Astrocyte (in vitro differentiated cells and primary cell): Measurements from ENCODE around the gene AGTPBP1. TPM values are rescaled to one million over a fixed set of nuclear protein-coding genes. Genes with fewer than 3 reads are reported as not detected.
"Not testable (repeated sequence)": the region's sequence is repeated elsewhere in the genome, so short reads cannot be mapped to it uniquely, and the experiment has no call there.

Experiments
- DNase-seq: peaks from one replicate; pipeline ENCODE4 v3.0.0-alpha.2; 2010; ENCODE audit warnings: low read depth
- FAIRE-seq: peaks from 2 replicates; lab custom pipeline; 2011; peaks lifted over from hg19 to GRCh38; lab: Jason Lieb, UNC
- H2AFZ ChIP-seq: 2 replicates; pipeline ENCODE4 v1.6.0; 2012; ENCODE audit warnings: low read depth, low read length, inconsistent platforms
- H3K27ac ChIP-seq: 2 replicates; pipeline ENCODE4 v1.5.1; 2011; ENCODE audit warnings: low read depth, low read length, inconsistent platforms
- H3K27me3 ChIP-seq: 2 replicates; pipeline ENCODE4 v1.6.0; 2011; ENCODE audit warnings: low read length, inconsistent platforms; ENCODE audit not compliant: insufficient read depth
- H3K36me3 ChIP-seq: 2 replicates; pipeline ENCODE4 v1.5.1; 2011; ENCODE audit warnings: low read length, inconsistent platforms; ENCODE audit not compliant: insufficient read depth
- H3K4me1 ChIP-seq: 2 replicates; pipeline ENCODE4 v1.5.1; 2011; ENCODE audit warnings: low read length, inconsistent platforms; ENCODE audit not compliant: insufficient read depth
- H3K4me2 ChIP-seq: 2 replicates; pipeline ENCODE4 v1.6.0; 2012; ENCODE audit warnings: low read length, inconsistent platforms
- H3K4me3 ChIP-seq: 2 replicates; pipeline ENCODE4 v1.5.1; 2011; ENCODE audit warnings: low read depth, mild to moderate bottlenecking, low read length, inconsistent platforms; ENCODE audit not compliant: insufficient read depth
- H3K79me2 ChIP-seq: 2 replicates; pipeline ENCODE4 v1.6.0; 2012; ENCODE audit warnings: mild to moderate bottlenecking, low read length, inconsistent platforms; ENCODE audit not compliant: insufficient read depth
- H3K9ac ChIP-seq: 2 replicates; pipeline ENCODE4 v1.6.0; 2012; ENCODE audit warnings: mild to moderate bottlenecking, low read length, inconsistent platforms
- H3K9me3 ChIP-seq: 2 replicates; pipeline ENCODE4 v1.5.1; 2012; ENCODE audit warnings: low read depth, mild to moderate bottlenecking, low read length, inconsistent platforms; ENCODE audit not compliant: insufficient read depth
- H4K20me1 ChIP-seq: 2 replicates; pipeline ENCODE4 v1.6.0; 2012; ENCODE audit warnings: low read length, inconsistent platforms; ENCODE audit not compliant: insufficient read depth
- H3K27ac Mint-ChIP-seq: one replicate; pipeline ENCODE4 v1.8.0; 2021; ENCODE audit warnings: mild to moderate bottlenecking, mixed read lengths; ENCODE audit not compliant: unreplicated experiment
- H3K27me3 Mint-ChIP-seq: one replicate; pipeline ENCODE4 v1.8.0; 2021; ENCODE audit warnings: low read depth, mixed read lengths; ENCODE audit not compliant: unreplicated experiment
- H3K36me3 Mint-ChIP-seq: one replicate; pipeline ENCODE4 v1.8.0; 2021; ENCODE audit warnings: low read depth, mixed read lengths; ENCODE audit not compliant: unreplicated experiment
- H3K4me1 Mint-ChIP-seq: one replicate; pipeline ENCODE4 v1.8.0; 2021; ENCODE audit warnings: low read depth, mixed read lengths; ENCODE audit not compliant: unreplicated experiment
- H3K4me3 Mint-ChIP-seq: one replicate; pipeline ENCODE4 v1.8.0; 2021; ENCODE audit warnings: mild to moderate bottlenecking, moderate library complexity, mixed read lengths; ENCODE audit not compliant: unreplicated experiment
- H3K9me3 Mint-ChIP-seq: one replicate; pipeline ENCODE4 v1.8.0; 2021; ENCODE audit warnings: mild to moderate bottlenecking, mixed read lengths; ENCODE audit not compliant: unreplicated experiment
- CTCF ChIP-seq: IDR thresholded peaks from 2 replicates; pipeline ENCODE4 v1.5.1; 2011; ENCODE audit warnings: low read depth, mild to moderate bottlenecking, inconsistent platforms, low read length, moderate library complexity; ENCODE audit not compliant: insufficient read depth
- EZH2 ChIP-seq: IDR thresholded peaks from 2 replicates; pipeline ENCODE4 v1.6.1; 2012; ENCODE audit warnings: mild to moderate bottlenecking, low read length, inconsistent platforms; ENCODE audit not compliant: insufficient read depth
- total RNA-seq: library from RNA; stranded (reverse); gene quantifications from 2 replicates; pipeline ENCODE4 v1.2.1, GENCODE V29; 2021

Gene AGTPBP1
- total RNA-seq, 1 donor from 2014 or later = 30.0 TPM

GRCh38 chr9:85586684-85587083, 155.1 kb downstream of the AGTPBP1 start:
- H3K9ac ChIP-seq = no peak overlapping the region
- H3K27me3 ChIP-seq = no peaks in the 10 kb centered on the region
- H3K4me1 Mint-ChIP-seq = no peaks in the 10 kb centered on the region
- TF ChIP-seq EZH2 = no peak
- no peak for TF ChIP-seq CTCF
- no peaks in the 10 kb centered on the region for H4K20me1 ChIP-seq
- no peak overlapping the region for H2AFZ ChIP-seq
- DNase-seq (no peak), FAIRE-seq (no peak)
- no peak overlapping the region for H3K4me3 Mint-ChIP-seq
- H3K36me3 Mint-ChIP-seq = no peaks in the 10 kb centered on the region
- no peaks in the 10 kb centered on the region for H3K9me3 ChIP-seq
- no peaks in the 10 kb centered on the region for H3K36me3 ChIP-seq
- H3K79me2 ChIP-seq = no peaks in the 10 kb centered on the region
- no peak overlapping the region for H3K4me3 ChIP-seq
- no peak overlapping the region for H3K4me2 ChIP-seq
- no peaks in the 10 kb centered on the region for H3K27me3 Mint-ChIP-seq
- H3K4me1 ChIP-seq = no peaks in the 10 kb centered on the region
- no peaks in the 10 kb centered on the region for H3K9me3 Mint-ChIP-seq
- H3K27ac Mint-ChIP-seq = no peak overlapping the region
- H3K27ac ChIP-seq = no peak overlapping the region

- H3K4me3 Mint-ChIP-seq = no peak overlapping the region
- no peak overlapping the region for H3K27ac Mint-ChIP-seq
- Histone ChIP-seq H3K79me2 (no peaks in the 10 kb centered on the region), H3K4me3 (no peak overlapping the region), H3K36me3 (no peaks in the 10 kb centered on the region), H3K9ac (no peak overlapping the region), H3K27me3 (no peaks in the 10 kb centered on the region), H3K27ac (no peak overlapping the region), H2AFZ (no peak overlapping the region), H3K4me1 (no peaks in the 10 kb centered on the region), H3K9me3 (no peaks in the 10 kb centered on the region), H4K20me1 (no peaks in the 10 kb centered on the region), H3K4me2 (no peak overlapping the region)
- no peaks in the 10 kb centered on the region for H3K9me3 Mint-ChIP-seq
- DNase-seq = no peak
- H3K4me1 Mint-ChIP-seq = peaks cover 2% of the 10 kb centered on the region
- H3K27me3 Mint-ChIP-seq = no peaks in the 10 kb centered on the region
- TF ChIP-seq CTCF = no peak
- TF ChIP-seq EZH2 = no peak
- peaks cover 3% of the 10 kb centered on the region for H3K36me3 Mint-ChIP-seq
- FAIRE-seq = no peak
Measured at GRCh38 chr9:85577353-85577952, 164.3 kb downstream of the AGTPBP1 start.

GRCh38 chr9:85575868-85576267, 165.9 kb downstream of the AGTPBP1 start:
- H3K79me2 ChIP-seq = no peaks in the 10 kb centered on the region
- peaks cover 2% of the 10 kb centered on the region for H3K9me3 Mint-ChIP-seq
- no peaks in the 10 kb centered on the region for H3K9me3 ChIP-seq
- H4K20me1 ChIP-seq = no peaks in the 10 kb centered on the region
- no peaks in the 10 kb centered on the region for H3K27me3 ChIP-seq
- DNase-seq (no peak), FAIRE-seq (no peak)
- no peaks in the 10 kb centered on the region for H3K27me3 Mint-ChIP-seq
- H3K27ac ChIP-seq = no peak overlapping the region
- peaks cover 2% of the 10 kb centered on the region for H3K4me1 Mint-ChIP-seq
- no peak overlapping the region for H3K4me3 ChIP-seq
- H3K27ac Mint-ChIP-seq = no peak overlapping the region
- peaks cover 3% of the 10 kb centered on the region for H3K36me3 Mint-ChIP-seq
- no peak overlapping the region for H3K4me3 Mint-ChIP-seq
- H3K4me1 ChIP-seq = no peaks in the 10 kb centered on the region
- no peak overlapping the region for H2AFZ ChIP-seq
- TF ChIP-seq EZH2 = no peak
- TF ChIP-seq CTCF = no peak
- no peak overlapping the region for H3K9ac ChIP-seq
- H3K36me3 ChIP-seq = no peaks in the 10 kb centered on the region
- no peak overlapping the region for H3K4me2 ChIP-seq

GRCh38 chr9:85573546-85573945, 168.2 kb downstream of the AGTPBP1 start:
- not testable (repeated sequence) for H3K27ac ChIP-seq, H3K4me1 ChIP-seq, H3K9me3 Mint-ChIP-seq, H3K36me3 ChIP-seq, H3K4me2 ChIP-seq, H3K27me3 ChIP-seq, H3K9me3 ChIP-seq, DNase-seq, H2AFZ ChIP-seq, H3K79me2 ChIP-seq, H3K27ac Mint-ChIP-seq, H4K20me1 ChIP-seq, FAIRE-seq, H3K9ac ChIP-seq, H3K4me3 Mint-ChIP-seq, H3K36me3 Mint-ChIP-seq, H3K27me3 Mint-ChIP-seq, H3K4me3 ChIP-seq
- H3K4me1 Mint-ChIP-seq = peaks cover 16% of the 10 kb centered on the region
